Esophagus (tissue), 2 donors: ENCODE results near the gene CABLES1. TPM values are rescaled to one million over a fixed set of nuclear protein-coding genes. Genes with fewer than 3 reads are reported as not detected.
A peak's percentile ranks its signal among the peaks of the same experiment; 100 is the strongest.

Experiments
- H3K27ac ChIP-seq, 2 donors: one replicate each; pipeline ENCODE4 v1.5.1; 2013; ENCODE audit warnings: low read depth in 2 of 2, mild to moderate bottlenecking in 2 of 2, inconsistent platforms in 1 of 2, low read length in 1 of 2, moderate library complexity in 1 of 2
- H3K27me3 ChIP-seq, 2 donors: one replicate each; pipeline ENCODE4 v1.6.1; 2013; ENCODE audit warnings: low read length in 2 of 2, control low read depth in 1 of 2, mild to moderate bottlenecking in 1 of 2; ENCODE audit not compliant: insufficient read depth in 2 of 2, control insufficient read depth in 1 of 2
- H3K36me3 ChIP-seq, 2 donors: one replicate each; pipeline ENCODE4 v1.6.1; 2013; ENCODE audit warnings: low read length in 1 of 2; ENCODE audit not compliant: control insufficient read depth in 2 of 2, insufficient read depth in 2 of 2
- H3K4me1 ChIP-seq, 2 donors: one replicate each; pipeline ENCODE4 v1.6.1; 2013; ENCODE audit warnings: low read length in 1 of 2; ENCODE audit not compliant: control insufficient read depth in 2 of 2, insufficient read depth in 2 of 2
- H3K4me3 ChIP-seq, 2 donors: one replicate each; pipeline ENCODE4 v1.5.1; 2013; ENCODE audit warnings: low read length in 2 of 2, mild to moderate bottlenecking in 2 of 2, low read depth in 1 of 2, moderate library complexity in 1 of 2
- H3K9me3 ChIP-seq, 2 donors: one replicate each; pipeline ENCODE4 v1.6.1; 2013; ENCODE audit warnings: mild to moderate bottlenecking in 2 of 2, low read depth in 1 of 2, low read length in 1 of 2, moderate library complexity in 1 of 2; ENCODE audit not compliant: control insufficient read depth in 2 of 2, insufficient read depth in 1 of 2
- WGBS, 2 donors: extraction: QIAGEN DNeasy Blood & Tissue Kit; methylation state at CpG; one replicate each; pipeline ENCODE4 v1.1.7; 2013; 5-methylcytosine and 5-hydroxymethylcytosine counted together
- polyA plus RNA-seq, 2 donors: library from polyadenylated mRNA; stranded (reverse); fragments of 200-250 nt; gene quantifications; one replicate each; pipeline ENCODE4 v1.2.3, GENCODE V29; 2013
- donor health status: healthy with polysubstance abuse.
- donor health status: Bipolar disorder and iron deficiency.

Gene CABLES1
- polyA plus RNA-seq, 2 donors = 3.8 to 10.0 TPM

- no peak overlapping the region for H3K4me3 ChIP-seq
- H3K27ac ChIP-seq = peak overlapping the region in 1 of 2 donors; percentile 22
Measured at GRCh38 chr18:23248826-23249225, 113.5 kb downstream of the CABLES1 start.

GRCh38 chr18:23249348-23249747, 114.1 kb downstream of the CABLES1 start:
- peak overlapping the region in 1 of 2 donors; percentile 3 for H3K27ac ChIP-seq
- peaks cover 6 to 8% of the 10 kb centered on the region in 2 donors for H3K36me3 ChIP-seq
- no peak overlapping the region for H3K4me3 ChIP-seq
- no peaks in the 10 kb centered on the region for H3K27me3 ChIP-seq
- peaks cover 0 to 6% of the 10 kb centered on the region in 2 donors for H3K9me3 ChIP-seq
- 63 to 79% methylated on average over 7 of the region's 7 CpGs for WGBS, 2 donors
- H3K4me1 ChIP-seq = peaks cover 0 to 5% of the 10 kb centered on the region in 2 donors

More at GRCh38 chr18:23248826-23249225, 113.5 kb downstream of the CABLES1 start:
- Histone ChIP-seq H3K27me3 (no peaks in the 10 kb centered on the region), H3K9me3 (peaks cover 0 to 6% of the 10 kb centered on the region in 2 donors), H3K36me3 (peaks cover 3 to 6% of the 10 kb centered on the region in 2 donors), H3K4me1 (peaks cover 0 to 5% of the 10 kb centered on the region in 2 donors)
- 93 to 100% methylated on average over 2 of the region's 2 CpGs for WGBS, 2 donors

- peaks cover 6 to 10% of the 10 kb centered on the region in 2 donors for H3K36me3 ChIP-seq
- H3K27me3 ChIP-seq = no peaks in the 10 kb centered on the region
- H3K9me3 ChIP-seq = peaks cover 0 to 6% of the 10 kb centered on the region in 2 donors
- peak overlapping the region in 1 of 2 donors; percentile 67 for H3K27ac ChIP-seq
- peaks cover 0 to 5% of the 10 kb centered on the region in 2 donors for H3K4me1 ChIP-seq
- WGBS, 2 donors = 48 to 69% methylated on average over 13 of the region's 13 CpGs
- no peak overlapping the region for H3K4me3 ChIP-seq
Measured at GRCh38 chr18:23250893-23251656, 115.8 kb downstream of the CABLES1 start.

GRCh38 chr18:23253630-23254029, 118.3 kb downstream of the CABLES1 start:
- H3K4me1 ChIP-seq = peaks cover 0 to 5% of the 10 kb centered on the region in 2 donors

GRCh38 chr18:23257137-23257536, 121.9 kb downstream of the CABLES1 start:
- H3K4me1 ChIP-seq = peaks cover 6 to 12% of the 10 kb centered on the region in 2 donors
- H3K27ac ChIP-seq = no peak overlapping the region
- no peak overlapping the region for H3K4me3 ChIP-seq
- 69 to 78% methylated on average over 9 of the region's 9 CpGs for WGBS, 2 donors
- H3K36me3 ChIP-seq = peaks cover 4 to 6% of the 10 kb centered on the region in 2 donors
- H3K9me3 ChIP-seq = no peaks in the 10 kb centered on the region
- no peaks in the 10 kb centered on the region for H3K27me3 ChIP-seq

More at GRCh38 chr18:23253630-23254029, 118.3 kb downstream of the CABLES1 start:
- Histone ChIP-seq H3K4me3 (no peak overlapping the region), H3K36me3 (peaks cover 4 to 6% of the 10 kb centered on the region in 2 donors), H3K9me3 (peaks cover 0 to 5% of the 10 kb centered on the region in 2 donors), H3K27me3 (no peaks in the 10 kb centered on the region), H3K27ac (no peak overlapping the region)
- WGBS, 2 donors = 93 to 95% methylated on average over 12 of the region's 12 CpGs

GRCh38 chr18:23257686-23258565, 122.6 kb downstream of the CABLES1 start:
- H3K27ac ChIP-seq = no peak overlapping the region
- 74 to 78% methylated on average over 25 of the region's 25 CpGs for WGBS, 2 donors
- H3K4me1 ChIP-seq = peaks cover 6 to 12% of the 10 kb centered on the region in 2 donors

GRCh38 chr18:23258566-23259469, 123.5 kb downstream of the CABLES1 start:
- no peaks in the 10 kb centered on the region for H3K9me3 ChIP-seq
- no peak overlapping the region for H3K27ac ChIP-seq
- peaks cover 3 to 4% of the 10 kb centered on the region in 2 donors for H3K36me3 ChIP-seq
- H3K4me1 ChIP-seq = peaks cover 6 to 12% of the 10 kb centered on the region in 2 donors
- 77 to 80% methylated on average over 15 of the region's 15 CpGs for WGBS, 2 donors
- H3K27me3 ChIP-seq = no peaks in the 10 kb centered on the region
- H3K4me3 ChIP-seq = no peak overlapping the region

More at GRCh38 chr18:23257686-23258565, 122.6 kb downstream of the CABLES1 start:
- Histone ChIP-seq H3K36me3 (peaks cover 4 to 6% of the 10 kb centered on the region in 2 donors), H3K4me3 (no peak overlapping the region), H3K27me3 (no peaks in the 10 kb centered on the region), H3K9me3 (no peaks in the 10 kb centered on the region)

GRCh38 chr18:23259701-23260681, 124.7 kb downstream of the CABLES1 start:
- WGBS, 2 donors = 20 to 21% methylated on average over 21 of the region's 21 CpGs
- no peak overlapping the region for H3K4me3 ChIP-seq
- H3K9me3 ChIP-seq = no peaks in the 10 kb centered on the region
- peak overlapping the region in 1 of 2 donors; percentile 79 for H3K27ac ChIP-seq
- H3K27me3 ChIP-seq = no peaks in the 10 kb centered on the region
- no peaks in the 10 kb centered on the region for H3K36me3 ChIP-seq
- H3K4me1 ChIP-seq = peaks cover 6 to 12% of the 10 kb centered on the region in 2 donors
